GM12878 (cell line): ENCODE data around the gene SRXN1.

Source experiments
- BCLAF1 ChIP-seq: fragments of 450-650 bp; IDR thresholded peaks from 2 replicates; pipeline ENCODE4 v1.6.1; 2017; ENCODE audit warnings: antibody characterized with exemption, mild to moderate bottlenecking, moderate library complexity
- BRCA1 ChIP-seq: IDR thresholded peaks from 2 replicates; pipeline ENCODE4 v1.6.1; 2011; ENCODE audit warnings: low read depth, low read length, improper control_type of control experiment
- CBX5 ChIP-seq: sonication (generic); IDR thresholded peaks from 2 replicates; pipeline ENCODE4 v1.6.1; 2016; ENCODE audit warnings: low read depth, moderate library complexity, mild to moderate bottlenecking, inconsistent platforms
- CHD4 ChIP-seq: fragments of 200-600 bp; sonication (generic); IDR thresholded peaks from 2 replicates; pipeline ENCODE4 v1.6.1; 2016; ENCODE audit warnings: mild to moderate bottlenecking
- CTCF ChIP-seq, 3 experiments: IDR thresholded peaks in 2 of 3; conservative IDR thresholded peaks in 1 of 3; 2 replicates each; pipeline ENCODE4 v1.5.1; 2011; ENCODE audit warnings: low read depth in 3 of 3, low read length in 3 of 3, mild to moderate bottlenecking in 3 of 3, control low read depth in 2 of 3, moderate library complexity in 2 of 3, inconsistent platforms in 1 of 3, mixed read lengths in 1 of 3; ENCODE audit not compliant: control insufficient read depth in 2 of 3, insufficient read depth in 1 of 3; ENCODE audit errors: extremely low read depth in 1 of 3
- EP300 ChIP-seq, 2 experiments: fragments of 150-350 bp in 1 of 2; IDR thresholded peaks; 2 replicates each; pipeline ENCODE4 v1.6.1; 2011 to 2012; ENCODE audit warnings: low read depth in 2 of 2, low read length in 2 of 2, borderline replicate concordance in 1 of 2, improper control_type of control experiment in 1 of 2, inconsistent platforms in 1 of 2; ENCODE audit not compliant: control insufficient read depth in 1 of 2
- HDAC2 ChIP-seq: fragments of 200-600 bp; sonication (generic); IDR thresholded peaks from 2 replicates; pipeline ENCODE4 v1.6.1; 2017
- MXI1 ChIP-seq: fragments of 150-350 bp; IDR thresholded peaks from 2 replicates; pipeline ENCODE4 v1.6.1; 2011; ENCODE audit warnings: low read depth, mild to moderate bottlenecking, inconsistent platforms, low read length, improper control_type of control experiment

GRCh38 chr20:635028-635892 lies 17.7 kb downstream of the SRXN1 start:
- TF ChIP-seq CBX5 = no peak
- no peak for TF ChIP-seq MXI1
- no peak for TF ChIP-seq CTCF (IDR thresholded peaks at IDR 0.05 in 2 of 3, conservative IDR thresholded peaks at IDR 0.05 in 1 of 3; ENCODE audit: control insufficient read depth in 2 of 3, extremely low read depth in 1 of 3, insufficient read depth in 1 of 3, low read depth in 3 of 3, low read length in 3 of 3)
- TF ChIP-seq BRCA1 = no peak
- no peak for TF ChIP-seq CHD4
- TF ChIP-seq EP300 (IDR thresholded peaks at IDR 0.05; ENCODE audit: borderline replicate concordance in 1 of 2, control insufficient read depth in 1 of 2, low read depth in 2 of 2, low read length in 2 of 2) = no peak
- TF ChIP-seq HDAC2 = no peak
- TF ChIP-seq BCLAF1 = no peak
